Measurements from ENCODE around the gene PHRF1.

DNA sequence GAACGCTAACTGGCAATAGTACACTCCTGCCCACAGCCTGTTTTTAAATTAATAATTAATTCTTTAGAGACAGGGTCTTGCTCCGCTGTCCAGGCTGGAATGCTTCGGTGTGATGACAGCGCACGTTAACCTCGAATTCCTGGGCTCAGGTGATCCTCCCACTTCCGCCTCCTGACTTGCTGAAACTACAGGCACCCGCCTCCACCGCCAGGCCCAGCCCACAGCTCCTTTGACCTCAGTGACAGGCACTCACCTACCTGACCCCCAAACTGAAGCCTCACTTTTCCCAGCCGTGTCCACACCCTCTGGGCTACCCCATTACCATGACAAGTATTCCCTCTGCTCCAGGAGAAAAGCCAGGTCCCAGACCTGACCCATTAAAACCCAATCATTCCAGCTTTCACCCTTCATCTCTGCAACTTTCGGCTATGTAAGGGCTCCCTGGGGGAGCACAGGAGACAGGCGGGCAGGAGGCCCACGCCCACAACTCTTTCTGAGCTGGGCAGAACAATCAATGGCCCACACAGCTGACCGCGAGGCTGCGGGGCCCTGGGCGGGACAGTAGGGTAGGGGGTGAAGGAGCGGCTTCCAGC is 16.5 kb upstream of the PHRF1 start:
- TF ChIP-seq JUN (IDR thresholded peaks at IDR 0.05; ENCODE audit: borderline replicate concordance, insufficient read depth, insufficient read length, low read depth) (no peak), FOS (IDR thresholded peaks at IDR 0.05; ENCODE audit: borderline replicate concordance, insufficient read depth, low read length) (no peak), POLR2A (IDR thresholded peaks at IDR 0.05; ENCODE audit: low read depth, low read length) (no peak), EZH2 (IDR thresholded peaks at IDR 0.05; ENCODE audit: borderline replicate concordance, low read depth, low read length, severe bottlenecking) (no peak), POLR2AphosphoS5 (IDR thresholded peaks at IDR 0.05; ENCODE audit: insufficient read depth, low read depth, low read length) (no peak), GATA2 (IDR thresholded peaks at IDR 0.05; ENCODE audit: insufficient read depth, insufficient read length, low read depth, low read length) (no peak)
- TF ChIP-seq, protein P1, sequence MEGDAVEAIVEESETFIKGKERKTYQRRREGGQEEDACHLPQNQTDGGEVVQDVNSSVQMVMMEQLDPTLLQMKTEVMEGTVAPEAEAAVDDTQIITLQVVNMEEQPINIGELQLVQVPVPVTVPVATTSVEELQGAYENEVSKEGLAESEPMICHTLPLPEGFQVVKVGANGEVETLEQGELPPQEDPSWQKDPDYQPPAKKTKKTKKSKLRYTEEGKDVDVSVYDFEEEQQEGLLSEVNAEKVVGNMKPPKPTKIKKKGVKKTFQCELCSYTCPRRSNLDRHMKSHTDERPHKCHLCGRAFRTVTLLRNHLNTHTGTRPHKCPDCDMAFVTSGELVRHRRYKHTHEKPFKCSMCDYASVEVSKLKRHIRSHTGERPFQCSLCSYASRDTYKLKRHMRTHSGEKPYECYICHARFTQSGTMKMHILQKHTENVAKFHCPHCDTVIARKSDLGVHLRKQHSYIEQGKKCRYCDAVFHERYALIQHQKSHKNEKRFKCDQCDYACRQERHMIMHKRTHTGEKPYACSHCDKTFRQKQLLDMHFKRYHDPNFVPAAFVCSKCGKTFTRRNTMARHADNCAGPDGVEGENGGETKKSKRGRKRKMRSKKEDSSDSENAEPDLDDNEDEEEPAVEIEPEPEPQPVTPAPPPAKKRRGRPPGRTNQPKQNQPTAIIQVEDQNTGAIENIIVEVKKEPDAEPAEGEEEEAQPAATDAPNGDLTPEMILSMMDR (IDR thresholded peaks at IDR 0.05; ENCODE audit: extremely low read depth in 1 of 2, insufficient read depth in 1 of 2, low read depth in 1 of 2, low read length in 2 of 2), result no peak
- TF ChIP-seq, protein P2, sequence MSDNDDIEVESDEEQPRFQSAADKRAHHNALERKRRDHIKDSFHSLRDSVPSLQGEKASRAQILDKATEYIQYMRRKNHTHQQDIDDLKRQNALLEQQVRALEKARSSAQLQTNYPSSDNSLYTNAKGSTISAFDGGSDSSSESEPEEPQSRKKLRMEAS (IDR thresholded peaks at IDR 0.05; ENCODE audit: insufficient read depth, insufficient read length), result no peak
